Loucy (cell line): Measurements from ENCODE around the gene DHRS3.

ENCODE experiments used
- CTCF ChIP-seq: fragments of 200-600 bp; sonication (generic); conservative IDR thresholded peaks from 2 replicates; pipeline ENCODE4 v1.5.1; 2014; ENCODE audit warnings: mild to moderate bottlenecking, antibody characterized with exemption, low read length
- EZH2phosphoT487 ChIP-seq: fragments of 200-600 bp; IDR thresholded peaks from 2 replicates; pipeline ENCODE4 v1.6.1; 2018; ENCODE audit warnings: antibody characterized with exemption, mild to moderate bottlenecking, moderate library complexity, borderline replicate concordance

GRCh38 chr1:12552951-12553921, 64.8 kb downstream of the DHRS3 start:
- no peak for TF ChIP-seq CTCF
- no peak for TF ChIP-seq EZH2phosphoT487
